ENCODE results near the gene TMED9.

- TF ChIP-seq, protein P1, sequence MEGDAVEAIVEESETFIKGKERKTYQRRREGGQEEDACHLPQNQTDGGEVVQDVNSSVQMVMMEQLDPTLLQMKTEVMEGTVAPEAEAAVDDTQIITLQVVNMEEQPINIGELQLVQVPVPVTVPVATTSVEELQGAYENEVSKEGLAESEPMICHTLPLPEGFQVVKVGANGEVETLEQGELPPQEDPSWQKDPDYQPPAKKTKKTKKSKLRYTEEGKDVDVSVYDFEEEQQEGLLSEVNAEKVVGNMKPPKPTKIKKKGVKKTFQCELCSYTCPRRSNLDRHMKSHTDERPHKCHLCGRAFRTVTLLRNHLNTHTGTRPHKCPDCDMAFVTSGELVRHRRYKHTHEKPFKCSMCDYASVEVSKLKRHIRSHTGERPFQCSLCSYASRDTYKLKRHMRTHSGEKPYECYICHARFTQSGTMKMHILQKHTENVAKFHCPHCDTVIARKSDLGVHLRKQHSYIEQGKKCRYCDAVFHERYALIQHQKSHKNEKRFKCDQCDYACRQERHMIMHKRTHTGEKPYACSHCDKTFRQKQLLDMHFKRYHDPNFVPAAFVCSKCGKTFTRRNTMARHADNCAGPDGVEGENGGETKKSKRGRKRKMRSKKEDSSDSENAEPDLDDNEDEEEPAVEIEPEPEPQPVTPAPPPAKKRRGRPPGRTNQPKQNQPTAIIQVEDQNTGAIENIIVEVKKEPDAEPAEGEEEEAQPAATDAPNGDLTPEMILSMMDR (IDR thresholded peaks at IDR 0.05; ENCODE audit: borderline replicate concordance, extremely low read depth, low read length, poor library complexity, severe bottlenecking) = no peak
- TF ChIP-seq EZH2 (IDR thresholded peaks at IDR 0.05; ENCODE audit: borderline replicate concordance, low read depth, low read length, severe bottlenecking) = no peak
Observed at GRCh38 chr5:177609076-177610059, 17.4 kb downstream of the TMED9 start.
